H9 (cell line): ENCODE data around the gene MORN1. TPM values are rescaled to one million over a fixed set of nuclear protein-coding genes. Genes with fewer than 3 reads are reported as not detected.

Experiments
- DNase-seq: peaks from one replicate; pipeline ENCODE4 v3.0.0-alpha.2; 2017
- H2AFZ ChIP-seq: one replicate; pipeline ENCODE4 v1.6.1; 2013; ENCODE audit warnings: mild to moderate bottlenecking, low read length, control low read depth, moderate library complexity
- H2AK5ac ChIP-seq: 2 replicates; pipeline ENCODE4 v1.6.1; 2013; ENCODE audit warnings: low read length, control low read depth, mixed read lengths; ENCODE audit not compliant: insufficient read length
- H2BK120ac ChIP-seq: one replicate; pipeline ENCODE4 v1.6.1; 2013; ENCODE audit warnings: low read depth, mild to moderate bottlenecking, low read length, control low read depth, inconsistent platforms; ENCODE audit not compliant: poor library complexity, severe bottlenecking
- H2BK12ac ChIP-seq: 2 replicates; pipeline ENCODE4 v1.6.1; 2013; ENCODE audit warnings: low read length, control low read depth, mixed read lengths, low read depth; ENCODE audit not compliant: insufficient read length
- H2BK15ac ChIP-seq: 2 replicates; pipeline ENCODE4 v1.6.1; 2013; ENCODE audit warnings: low read depth, low read length, control low read depth
- H2BK20ac ChIP-seq: one replicate; pipeline ENCODE4 v1.6.1; 2013; ENCODE audit warnings: low read depth, mild to moderate bottlenecking, low read length, control low read depth, inconsistent platforms; ENCODE audit not compliant: poor library complexity, severe bottlenecking
- H2BK5ac ChIP-seq: 2 replicates; pipeline ENCODE4 v1.6.1; 2013; ENCODE audit warnings: low read length, control low read depth, mixed read lengths; ENCODE audit not compliant: insufficient read length
- H3K14ac ChIP-seq: 2 replicates; pipeline ENCODE4 v1.6.1; 2013; ENCODE audit warnings: low read length, control low read depth; ENCODE audit not compliant: insufficient read depth
- H3K18ac ChIP-seq: 2 replicates; pipeline ENCODE4 v1.6.1; 2013; ENCODE audit warnings: low read depth, mild to moderate bottlenecking, mixed read lengths, low read length, control low read depth; ENCODE audit not compliant: insufficient read length
- H3K23ac ChIP-seq: 2 replicates; pipeline ENCODE4 v1.6.1; 2013; ENCODE audit warnings: low read length, control low read depth, mixed read lengths, low read depth; ENCODE audit not compliant: insufficient read length
- H3K23me2 ChIP-seq: 2 replicates; pipeline ENCODE4 v1.6.1; 2013; ENCODE audit warnings: low read depth, mild to moderate bottlenecking, mixed read lengths, low read length, control low read depth; ENCODE audit not compliant: insufficient read length, poor library complexity, severe bottlenecking
- H3K27ac ChIP-seq: 2 replicates; pipeline ENCODE4 v1.5.1; 2013; ENCODE audit warnings: low read length, control low read depth, mixed read lengths, low read depth; ENCODE audit not compliant: insufficient read length
- H3K27me3 ChIP-seq: 2 replicates; pipeline ENCODE4 v1.6.1; 2013; ENCODE audit warnings: low read length, control low read depth, inconsistent platforms; ENCODE audit not compliant: insufficient read depth
- H3K4ac ChIP-seq: 2 replicates; pipeline ENCODE4 v1.6.1; 2013; ENCODE audit warnings: low read depth, mild to moderate bottlenecking, control low read depth, inconsistent platforms, low read length, moderate library complexity
- H3K4me1 ChIP-seq: 2 replicates; pipeline ENCODE4 v1.6.1; 2013; ENCODE audit warnings: low read length, control low read depth, inconsistent platforms; ENCODE audit not compliant: insufficient read depth
- H3K4me2 ChIP-seq: 2 replicates; pipeline ENCODE4 v1.6.1; 2013; ENCODE audit warnings: low read length, control low read depth, mixed read lengths; ENCODE audit not compliant: insufficient read length, insufficient read depth
- H3K56ac ChIP-seq: 2 replicates; pipeline ENCODE4 v1.6.1; 2013; ENCODE audit warnings: low read depth, mild to moderate bottlenecking, mixed read lengths, low read length, control low read depth; ENCODE audit not compliant: insufficient read length
- H3K79me1 ChIP-seq: 2 replicates; pipeline ENCODE4 v1.6.1; 2013; ENCODE audit warnings: low read depth, mild to moderate bottlenecking, moderate library complexity, low read length, control low read depth, inconsistent platforms; ENCODE audit not compliant: insufficient read depth, poor library complexity, severe bottlenecking
- H3K79me2 ChIP-seq: 2 replicates; pipeline ENCODE4 v1.6.1; 2013; ENCODE audit warnings: low read length, control low read depth, inconsistent platforms; ENCODE audit not compliant: insufficient read depth
- H3K9ac ChIP-seq: 2 replicates; pipeline ENCODE4 v1.6.1; 2013; ENCODE audit warnings: low read length, control low read depth, mixed read lengths; ENCODE audit not compliant: insufficient read length; ENCODE audit errors: extremely low read depth
- H3K9me3 ChIP-seq: one replicate; pipeline ENCODE4 v1.6.1; 2013; ENCODE audit warnings: low read depth, low read length, inconsistent platforms; ENCODE audit not compliant: control insufficient read depth
- H3T11ph ChIP-seq: one replicate; pipeline ENCODE4 v1.6.1; 2013; ENCODE audit warnings: mild to moderate bottlenecking, low read length, control low read depth, inconsistent platforms
- H4K20me1 ChIP-seq: one replicate; pipeline ENCODE4 v1.6.1; 2013; ENCODE audit not compliant: control insufficient read depth, insufficient read length, insufficient read depth
- H4K5ac ChIP-seq: 2 replicates; pipeline ENCODE4 v1.6.1; 2013; ENCODE audit warnings: low read depth, mild to moderate bottlenecking, mixed read lengths, low read length, control low read depth; ENCODE audit not compliant: insufficient read length
- H4K8ac ChIP-seq: replicated peaks from 2 replicates; pipeline ENCODE4 v1.6.1; 2013; ENCODE audit warnings: low read length, control low read depth, mixed read lengths, low read depth; ENCODE audit not compliant: insufficient read length
- H4K91ac ChIP-seq: 2 replicates; pipeline ENCODE4 v1.6.1; 2013; ENCODE audit warnings: low read depth, mild to moderate bottlenecking, moderate library complexity, mixed read lengths, low read length, control low read depth; ENCODE audit not compliant: insufficient read length
- H3K27ac Mint-ChIP-seq, 3 experiments: 2 replicates in 2 of 3; 3 replicates in 1 of 3; pipeline ENCODE4 v1.8.0; 2020 to 2021; ENCODE audit warnings: mixed read lengths in 3 of 3, mild to moderate bottlenecking in 1 of 3, moderate library complexity in 1 of 3
- H3K27me3 Mint-ChIP-seq: 2 replicates; pipeline ENCODE4 v1.8.0; 2021; ENCODE audit warnings: low read depth, mild to moderate bottlenecking, moderate library complexity, mixed read lengths
- H3K36me3 Mint-ChIP-seq, 3 experiments: 2 replicates in 2 of 3; 3 replicates in 1 of 3; pipeline ENCODE4 v1.8.0; 2020 to 2021; ENCODE audit warnings: low read depth in 3 of 3, mixed read lengths in 3 of 3; ENCODE audit not compliant: insufficient read depth in 1 of 3
- H3K4me1 Mint-ChIP-seq, 2 experiments: 2 replicates each; pipeline ENCODE4 v1.8.0; 2020; ENCODE audit warnings: mixed read lengths in 2 of 2
- H3K4me3 Mint-ChIP-seq, 2 experiments: 2 replicates in 1 of 2; 3 replicates in 1 of 2; pipeline ENCODE4 v1.8.0; 2020 to 2021; ENCODE audit warnings: mild to moderate bottlenecking in 2 of 2, mixed read lengths in 2 of 2, moderate library complexity in 1 of 2
- H3K9me3 Mint-ChIP-seq, 2 experiments: 2 replicates in 1 of 2; 3 replicates in 1 of 2; pipeline ENCODE4 v1.8.0; 2020; ENCODE audit warnings: mild to moderate bottlenecking in 2 of 2, mixed read lengths in 2 of 2, moderate library complexity in 1 of 2
- WGBS: extraction: QIAGEN DNeasy Blood & Tissue Kit; methylation state at CpG from one replicate; pipeline ENCODE4 v1.1.7; 2013; ENCODE audit warnings: missing lambda C conversion rate, low lambda C conversion rate, mixed read lengths; ENCODE audit not compliant: insufficient read length; ENCODE audit errors: extremely low coverage; 5-methylcytosine and 5-hydroxymethylcytosine counted together
- total RNA-seq: library from RNA; stranded (reverse); gene quantifications from 2 replicates; pipeline ENCODE4 v1.2.1, GENCODE V29; 2021
- TF ChIP-seq, protein P1 (sequence below): fragments of 200-600 bp; sonication (generic); conservative IDR thresholded peaks from 3 replicates; pipeline ENCODE4 v1.8.0; 2021; ENCODE audit warnings: antibody characterized with exemption, mild to moderate bottlenecking

MORN1 gene
- total RNA-seq, 1 experiment from 2014 or later, result 12.7 TPM

DNA sequence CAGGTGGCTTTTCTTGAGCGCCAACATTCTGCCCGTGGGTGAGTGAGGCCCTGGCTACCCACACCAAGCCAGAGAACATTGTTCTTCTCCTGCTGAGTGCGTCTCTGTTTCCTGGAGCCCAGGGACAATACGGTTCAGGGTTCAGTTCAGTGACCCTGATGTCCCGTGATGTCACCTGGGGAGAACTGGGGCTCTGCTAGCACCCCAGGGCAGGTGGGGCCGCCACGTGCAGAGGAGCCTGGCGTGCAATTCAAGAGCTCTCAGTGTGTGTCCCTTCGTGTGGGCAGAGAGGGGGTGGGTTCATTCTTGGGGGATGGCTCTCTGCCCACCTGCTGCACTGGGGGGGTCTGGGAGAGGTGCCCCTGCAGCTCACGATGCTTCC lies 39.2 kb upstream of the MORN1 start:
- no peak for DNase-seq
- no peak overlapping the region for H2AK5ac ChIP-seq
- H3K36me3 Mint-ChIP-seq, result no peaks in the 10 kb centered on the region; a peak in 1 of 7 replicates
- H3K9me3 ChIP-seq, result no peaks in the 10 kb centered on the region
- H3K23ac ChIP-seq, result no peak overlapping the region
- H3K27me3 ChIP-seq, result no peaks in the 10 kb centered on the region
- no CpG with 5 or more reads among the region's 10 CpGs for WGBS
- no peak overlapping the region for H3K18ac ChIP-seq
- H2BK120ac ChIP-seq, result no peak overlapping the region
- H4K5ac ChIP-seq, result no peak overlapping the region
- no peak overlapping the region; the same call in 1 of the 2 replicates for H3K14ac ChIP-seq
- no peak overlapping the region for H3K4ac ChIP-seq
- no peaks in the 10 kb centered on the region for H4K20me1 ChIP-seq
- no peak overlapping the region for H3K9ac ChIP-seq
- TF ChIP-seq, protein P1, sequence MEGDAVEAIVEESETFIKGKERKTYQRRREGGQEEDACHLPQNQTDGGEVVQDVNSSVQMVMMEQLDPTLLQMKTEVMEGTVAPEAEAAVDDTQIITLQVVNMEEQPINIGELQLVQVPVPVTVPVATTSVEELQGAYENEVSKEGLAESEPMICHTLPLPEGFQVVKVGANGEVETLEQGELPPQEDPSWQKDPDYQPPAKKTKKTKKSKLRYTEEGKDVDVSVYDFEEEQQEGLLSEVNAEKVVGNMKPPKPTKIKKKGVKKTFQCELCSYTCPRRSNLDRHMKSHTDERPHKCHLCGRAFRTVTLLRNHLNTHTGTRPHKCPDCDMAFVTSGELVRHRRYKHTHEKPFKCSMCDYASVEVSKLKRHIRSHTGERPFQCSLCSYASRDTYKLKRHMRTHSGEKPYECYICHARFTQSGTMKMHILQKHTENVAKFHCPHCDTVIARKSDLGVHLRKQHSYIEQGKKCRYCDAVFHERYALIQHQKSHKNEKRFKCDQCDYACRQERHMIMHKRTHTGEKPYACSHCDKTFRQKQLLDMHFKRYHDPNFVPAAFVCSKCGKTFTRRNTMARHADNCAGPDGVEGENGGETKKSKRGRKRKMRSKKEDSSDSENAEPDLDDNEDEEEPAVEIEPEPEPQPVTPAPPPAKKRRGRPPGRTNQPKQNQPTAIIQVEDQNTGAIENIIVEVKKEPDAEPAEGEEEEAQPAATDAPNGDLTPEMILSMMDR, result no peak
- peaks cover 9 to 15% of the 10 kb centered on the region in 2 experiments for H3K9me3 Mint-ChIP-seq
- H3K56ac ChIP-seq, result no peak overlapping the region
- no peaks in the 10 kb centered on the region for H3K4me1 ChIP-seq
- H2BK5ac ChIP-seq, result no peak overlapping the region
- no peak overlapping the region for H2BK15ac ChIP-seq
- H3K4me3 Mint-ChIP-seq, result no peak overlapping the region
- H4K8ac ChIP-seq, result no peak overlapping the region
- H3K23me2 ChIP-seq, result no peaks in the 10 kb centered on the region
- H3K27ac Mint-ChIP-seq, result no peak overlapping the region
- H2BK20ac ChIP-seq, result no peak overlapping the region
- no peak overlapping the region for H2BK12ac ChIP-seq
- H3K4me1 Mint-ChIP-seq, result 0 out of 4 replicates have a peak, but pooled peaks cover 0 to 4% of the 10 kb centered on the region in 2 experiments
- H3T11ph ChIP-seq, result no peak overlapping the region
- no peak overlapping the region for H3K4me2 ChIP-seq
- H3K27me3 Mint-ChIP-seq, result peaks cover 30% of the 10 kb centered on the region
- H2AFZ ChIP-seq, result no peak overlapping the region
- no peaks in the 10 kb centered on the region for H3K79me2 ChIP-seq
- no peak overlapping the region for H4K91ac ChIP-seq
- no peaks in the 10 kb centered on the region for H3K79me1 ChIP-seq
- H3K27ac ChIP-seq, result no peak overlapping the region
